Measurements from ENCODE around the gene C19orf67. TPM values are rescaled to one million over a fixed set of nuclear protein-coding genes. Genes with fewer than 3 reads are reported as not detected.
"Not testable (repeated sequence)": the region's sequence is repeated elsewhere in the genome, so short reads cannot be mapped to it uniquely, and the experiment has no call there.

C19orf67 gene
- total RNA-seq, 1 donor from 2014 or later, result not detected

DNA sequence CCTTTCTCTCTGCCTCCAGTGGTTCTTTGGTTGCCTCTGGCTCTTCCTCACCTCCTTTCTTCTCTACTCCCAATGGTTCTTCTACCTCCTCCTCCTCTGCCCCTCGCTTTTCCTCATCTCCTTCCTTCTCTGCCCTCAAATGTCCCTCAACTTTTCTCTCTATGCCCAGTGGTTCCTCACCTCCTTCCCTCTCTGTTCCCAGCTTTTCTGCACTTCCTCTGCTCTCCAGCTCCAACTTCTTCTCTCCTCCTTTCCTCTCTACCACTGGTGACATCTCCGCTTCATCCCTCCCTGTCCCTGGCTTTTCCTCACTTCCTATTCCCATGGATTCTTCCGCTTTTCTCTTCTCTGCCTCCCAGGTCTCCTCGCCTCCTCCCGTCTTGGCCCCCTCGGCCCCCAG is 31.5 kb downstream of the C19orf67 start:
- Mint-ChIP-seq H3K4me1 (ENCODE audit: low read depth) (peaks cover 11% of the 10 kb centered on the region), H3K27ac (ENCODE audit: unreplicated experiment) (no peak overlapping the region), H3K4me3 (ENCODE audit: unreplicated experiment) (no peak overlapping the region), H3K27me3 (ENCODE audit: low read depth) (peaks cover 3% of the 10 kb centered on the region), H3K9me3 (ENCODE audit: low read depth) (no peaks in the 10 kb centered on the region), H3K36me3 (ENCODE audit: low read depth) (peaks cover 1% of the 10 kb centered on the region)
- TF ChIP-seq CTCF (IDR thresholded peaks at IDR 0.05), result no peak
- DNase-seq (ENCODE audit: low spot score), result no peak

- Mint-ChIP-seq H3K27ac (ENCODE audit: unreplicated experiment) (no peak overlapping the region), H3K36me3 (ENCODE audit: low read depth) (peaks cover 1% of the 10 kb centered on the region), H3K27me3 (ENCODE audit: low read depth) (peaks cover 1% of the 10 kb centered on the region), H3K4me1 (ENCODE audit: low read depth) (peaks cover 10% of the 10 kb centered on the region), H3K9me3 (ENCODE audit: low read depth) (no peaks in the 10 kb centered on the region), H3K4me3 (ENCODE audit: unreplicated experiment) (no peak overlapping the region)
- no peak for TF ChIP-seq CTCF (IDR thresholded peaks at IDR 0.05)
- peak; percentile 83 for DNase-seq (ENCODE audit: low spot score)
Observed at GRCh38 chr19:14053500-14053899, 32.1 kb downstream of the C19orf67 start.

DNA sequence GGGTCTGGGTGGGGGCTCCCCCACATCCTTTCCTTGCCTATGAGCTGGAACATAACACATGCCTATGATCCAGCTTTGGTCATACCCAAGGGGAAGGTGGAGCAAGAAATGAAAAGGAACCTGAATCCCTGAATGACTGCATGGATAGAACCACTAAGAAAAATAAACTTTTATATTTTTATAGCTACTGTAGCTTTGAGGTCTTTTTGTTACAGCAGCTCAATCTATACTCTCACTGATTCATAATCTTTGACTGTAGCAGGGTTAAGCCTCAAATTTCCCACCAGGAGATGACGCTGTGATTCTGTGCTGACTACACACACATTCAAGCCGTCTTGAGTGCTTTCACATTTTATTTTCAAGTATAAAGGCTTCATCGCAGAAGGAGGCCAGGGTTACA is 32.6 kb downstream of the C19orf67 start:
- TF ChIP-seq CTCF (IDR thresholded peaks at IDR 0.05), result no peak
- H3K27ac Mint-ChIP-seq (ENCODE audit: unreplicated experiment), result no peak overlapping the region

GRCh38 chr19:14052470-14052869 is 33.1 kb downstream of the C19orf67 start:
- TF ChIP-seq CTCF (IDR thresholded peaks at IDR 0.05), result no peak

More for the DNA sequence above, 32.6 kb downstream of the C19orf67 start:
- Mint-ChIP-seq H3K27me3 (ENCODE audit: low read depth) (no peaks in the 10 kb centered on the region), H3K36me3 (ENCODE audit: low read depth) (peaks cover 1% of the 10 kb centered on the region), H3K4me3 (ENCODE audit: unreplicated experiment) (no peak overlapping the region), H3K4me1 (ENCODE audit: low read depth) (peaks cover 5% of the 10 kb centered on the region), H3K9me3 (ENCODE audit: low read depth) (no peaks in the 10 kb centered on the region)
- no peak for DNase-seq (ENCODE audit: low spot score)

GRCh38 chr19:14051980-14052379 is 33.6 kb downstream of the C19orf67 start:
- no peak for DNase-seq (ENCODE audit: low spot score)
- H3K36me3 Mint-ChIP-seq (ENCODE audit: low read depth), result peaks cover 1% of the 10 kb centered on the region
- no peak overlapping the region for H3K27ac Mint-ChIP-seq (ENCODE audit: unreplicated experiment)

More at GRCh38 chr19:14052470-14052869, 33.1 kb downstream of the C19orf67 start:
- Mint-ChIP-seq H3K4me3 (ENCODE audit: unreplicated experiment) (no peak overlapping the region), H3K36me3 (ENCODE audit: low read depth) (peaks cover 1% of the 10 kb centered on the region), H3K4me1 (ENCODE audit: low read depth) (no peaks in the 10 kb centered on the region), H3K9me3 (ENCODE audit: low read depth) (no peaks in the 10 kb centered on the region), H3K27ac (ENCODE audit: unreplicated experiment) (no peak overlapping the region), H3K27me3 (ENCODE audit: low read depth) (no peaks in the 10 kb centered on the region)
- no peak for DNase-seq (ENCODE audit: low spot score)

DNA sequence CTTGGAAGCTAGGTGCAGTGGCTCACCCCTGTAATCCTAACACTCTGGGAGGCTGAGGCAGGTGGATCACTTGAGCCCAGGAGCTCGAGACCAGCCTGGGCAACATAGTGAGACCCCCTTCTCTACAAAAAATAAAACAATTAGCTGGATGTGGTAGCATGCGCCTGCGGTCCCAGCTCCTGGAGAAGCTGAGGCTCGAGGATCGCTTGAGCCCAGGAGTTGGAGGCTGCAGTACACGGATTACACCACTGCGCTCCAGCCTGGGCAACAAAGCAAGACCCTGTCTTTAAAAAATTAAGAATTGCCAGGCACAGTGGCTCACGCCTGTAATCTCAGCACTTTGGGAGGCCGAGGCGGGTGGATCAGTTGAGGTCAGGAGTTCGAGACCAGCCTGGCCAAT is 34.6 kb downstream of the C19orf67 start:
- not testable (repeated sequence) for H3K36me3 Mint-ChIP-seq (ENCODE audit: low read depth); H3K27ac Mint-ChIP-seq (ENCODE audit: unreplicated experiment); H3K4me3 Mint-ChIP-seq (ENCODE audit: unreplicated experiment); H3K4me1 Mint-ChIP-seq (ENCODE audit: low read depth); H3K27me3 Mint-ChIP-seq (ENCODE audit: low read depth); DNase-seq (ENCODE audit: low spot score); H3K9me3 Mint-ChIP-seq (ENCODE audit: low read depth)

More at GRCh38 chr19:14051980-14052379, 33.6 kb downstream of the C19orf67 start:
- TF ChIP-seq CTCF (IDR thresholded peaks at IDR 0.05), result no peak
- H3K4me3 Mint-ChIP-seq (ENCODE audit: unreplicated experiment), result no peak overlapping the region
- no peaks in the 10 kb centered on the region for H3K27me3 Mint-ChIP-seq (ENCODE audit: low read depth)
- H3K4me1 Mint-ChIP-seq (ENCODE audit: low read depth), result no peaks in the 10 kb centered on the region
- H3K9me3 Mint-ChIP-seq (ENCODE audit: low read depth), result no peaks in the 10 kb centered on the region

All from chondrocyte (in vitro differentiated cells).